ENCODE data around the gene MALRD1.

The MALRD1 gene

DNA sequence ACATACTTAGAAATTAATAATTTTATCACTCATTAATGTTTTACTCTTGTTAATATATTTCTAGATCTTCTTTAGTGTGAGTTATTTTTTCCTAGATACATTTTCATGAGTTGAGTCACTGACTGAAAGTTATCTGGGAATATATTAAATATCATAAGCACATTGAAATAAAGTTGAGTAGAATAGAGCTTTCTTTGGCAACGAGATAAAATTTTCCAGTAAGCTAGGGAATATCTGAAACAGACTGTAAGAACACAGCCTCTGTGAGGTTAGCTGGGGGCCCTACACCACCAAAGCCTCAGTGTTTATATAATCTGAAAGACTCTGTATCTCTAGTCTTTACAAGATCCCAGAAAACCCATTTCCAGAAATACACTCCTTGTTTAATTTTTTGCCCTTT, 419.8 kb downstream of the MALRD1 start:
- peak in 1 of 2 donors; percentile 2 for DNase-seq (ENCODE audit: low read depth in 2 of 2)
- H3K4me3 ChIP-seq (replicated peaks in 1 of 2; ENCODE audit: low read depth in 2 of 2, low read length in 2 of 2) = no peak overlapping the region
- TF ChIP-seq, protein P1, sequence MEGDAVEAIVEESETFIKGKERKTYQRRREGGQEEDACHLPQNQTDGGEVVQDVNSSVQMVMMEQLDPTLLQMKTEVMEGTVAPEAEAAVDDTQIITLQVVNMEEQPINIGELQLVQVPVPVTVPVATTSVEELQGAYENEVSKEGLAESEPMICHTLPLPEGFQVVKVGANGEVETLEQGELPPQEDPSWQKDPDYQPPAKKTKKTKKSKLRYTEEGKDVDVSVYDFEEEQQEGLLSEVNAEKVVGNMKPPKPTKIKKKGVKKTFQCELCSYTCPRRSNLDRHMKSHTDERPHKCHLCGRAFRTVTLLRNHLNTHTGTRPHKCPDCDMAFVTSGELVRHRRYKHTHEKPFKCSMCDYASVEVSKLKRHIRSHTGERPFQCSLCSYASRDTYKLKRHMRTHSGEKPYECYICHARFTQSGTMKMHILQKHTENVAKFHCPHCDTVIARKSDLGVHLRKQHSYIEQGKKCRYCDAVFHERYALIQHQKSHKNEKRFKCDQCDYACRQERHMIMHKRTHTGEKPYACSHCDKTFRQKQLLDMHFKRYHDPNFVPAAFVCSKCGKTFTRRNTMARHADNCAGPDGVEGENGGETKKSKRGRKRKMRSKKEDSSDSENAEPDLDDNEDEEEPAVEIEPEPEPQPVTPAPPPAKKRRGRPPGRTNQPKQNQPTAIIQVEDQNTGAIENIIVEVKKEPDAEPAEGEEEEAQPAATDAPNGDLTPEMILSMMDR (IDR thresholded peaks at IDR 0.05; ENCODE audit: low read depth, low read length) = no peak

DNA sequence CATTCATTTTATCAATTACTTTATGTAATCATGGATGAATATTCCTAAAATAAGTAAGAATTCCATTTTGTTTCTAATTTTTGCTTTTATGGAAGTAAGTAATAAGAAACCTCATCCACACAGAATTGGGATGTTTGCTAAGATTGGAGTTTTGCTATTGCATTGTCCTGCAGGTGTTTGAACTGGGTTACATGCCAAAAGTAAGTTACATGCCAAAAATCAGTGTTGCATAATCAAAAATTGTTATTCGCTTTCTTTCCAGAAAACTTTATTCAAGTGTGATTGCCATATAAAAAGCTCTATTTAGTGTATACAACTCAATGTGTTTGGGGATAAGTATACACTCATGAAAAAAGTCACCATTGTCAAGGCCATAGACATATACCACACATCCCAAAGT, 420.9 kb downstream of the MALRD1 start:
- no peak overlapping the region for H3K4me3 ChIP-seq (replicated peaks in 1 of 2; ENCODE audit: low read depth in 2 of 2, low read length in 2 of 2)
- TF ChIP-seq, protein P1 (IDR thresholded peaks at IDR 0.05; ENCODE audit: low read depth, low read length) = no peak
- peak in 1 of 2 donors; percentile 2 for DNase-seq (ENCODE audit: low read depth in 2 of 2)

DNA sequence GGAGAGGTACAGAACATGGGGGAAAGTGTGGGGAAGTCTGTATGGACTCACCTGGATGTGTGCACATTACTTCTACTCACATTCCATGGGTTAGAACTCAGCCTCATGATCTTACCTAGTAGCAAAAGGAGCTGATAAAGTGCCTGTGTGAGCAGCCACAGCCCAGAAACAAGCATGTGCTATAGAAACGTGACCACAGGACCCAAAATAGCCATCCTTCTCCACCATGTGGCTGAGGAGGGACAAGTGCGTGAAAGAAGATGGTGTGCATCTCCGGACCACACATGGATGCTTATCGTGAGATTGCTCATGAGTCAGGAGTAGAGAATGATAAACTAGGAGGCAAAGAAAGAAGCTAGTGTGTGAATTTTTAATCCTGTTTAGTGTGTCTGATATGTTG, 431.3 kb downstream of the MALRD1 start:
- DNase-seq (ENCODE audit: low read depth in 2 of 2) = no peak
- TF ChIP-seq, protein P1 (IDR thresholded peaks at IDR 0.05; ENCODE audit: low read depth, low read length) = no peak

DNA sequence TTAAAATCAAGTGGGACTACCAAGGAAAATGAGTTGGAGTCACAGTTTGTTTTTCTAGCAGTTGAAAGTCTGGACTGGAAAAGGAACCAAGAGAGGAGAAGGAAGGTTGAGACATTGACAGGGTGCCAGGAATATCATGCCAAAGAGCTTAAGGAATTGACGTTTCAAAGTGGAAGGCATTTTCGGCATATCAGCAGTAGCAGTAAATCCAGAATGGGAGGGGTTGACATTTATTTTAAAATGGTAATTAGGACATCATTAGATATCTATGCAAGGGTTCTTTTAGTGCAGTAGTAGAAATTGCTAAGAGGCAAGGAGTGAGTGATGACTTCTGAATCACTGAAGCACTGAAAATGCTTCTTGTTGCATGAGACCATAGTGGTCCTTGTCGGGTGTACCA, 431.8 kb downstream of the MALRD1 start:
- DNase-seq (ENCODE audit: low read depth in 2 of 2) = peak in 1 of 2 donors; percentile 22
- H3K4me3 ChIP-seq (replicated peaks in 1 of 2; ENCODE audit: low read depth in 2 of 2, low read length in 2 of 2) = no peak overlapping the region
- TF ChIP-seq, protein P1 (IDR thresholded peaks at IDR 0.05; ENCODE audit: low read depth, low read length) = no peak

More for the DNA sequence above, 431.3 kb downstream of the MALRD1 start:
- H3K4me3 ChIP-seq (replicated peaks in 1 of 2; ENCODE audit: low read depth in 2 of 2, low read length in 2 of 2) = no peak overlapping the region

DNA sequence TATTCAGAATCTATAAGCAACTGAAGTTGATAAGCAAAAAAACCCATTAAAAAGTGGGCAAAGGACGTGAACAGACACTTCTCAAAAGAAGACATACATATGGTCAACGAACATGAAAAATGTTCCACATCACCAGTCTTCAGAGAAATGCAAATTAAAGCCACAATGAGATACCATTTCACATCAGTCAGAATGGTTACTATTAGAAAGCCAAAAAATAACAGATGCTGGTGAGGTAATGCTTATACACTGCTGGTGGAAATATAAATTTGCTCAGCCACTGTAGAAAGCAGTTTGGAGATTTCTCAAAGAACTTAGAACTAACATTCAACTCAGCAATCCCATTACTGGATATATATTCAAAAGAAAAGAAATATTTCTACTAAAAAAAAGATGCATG, 434.8 kb downstream of the MALRD1 start:
- DNase-seq (ENCODE audit: low read depth in 2 of 2) = no peak
- TF ChIP-seq, protein P1 (IDR thresholded peaks at IDR 0.05; ENCODE audit: low read depth, low read length) = no peak
- no peak overlapping the region for H3K4me3 ChIP-seq (replicated peaks in 1 of 2; ENCODE audit: low read depth in 2 of 2, low read length in 2 of 2)

DNA sequence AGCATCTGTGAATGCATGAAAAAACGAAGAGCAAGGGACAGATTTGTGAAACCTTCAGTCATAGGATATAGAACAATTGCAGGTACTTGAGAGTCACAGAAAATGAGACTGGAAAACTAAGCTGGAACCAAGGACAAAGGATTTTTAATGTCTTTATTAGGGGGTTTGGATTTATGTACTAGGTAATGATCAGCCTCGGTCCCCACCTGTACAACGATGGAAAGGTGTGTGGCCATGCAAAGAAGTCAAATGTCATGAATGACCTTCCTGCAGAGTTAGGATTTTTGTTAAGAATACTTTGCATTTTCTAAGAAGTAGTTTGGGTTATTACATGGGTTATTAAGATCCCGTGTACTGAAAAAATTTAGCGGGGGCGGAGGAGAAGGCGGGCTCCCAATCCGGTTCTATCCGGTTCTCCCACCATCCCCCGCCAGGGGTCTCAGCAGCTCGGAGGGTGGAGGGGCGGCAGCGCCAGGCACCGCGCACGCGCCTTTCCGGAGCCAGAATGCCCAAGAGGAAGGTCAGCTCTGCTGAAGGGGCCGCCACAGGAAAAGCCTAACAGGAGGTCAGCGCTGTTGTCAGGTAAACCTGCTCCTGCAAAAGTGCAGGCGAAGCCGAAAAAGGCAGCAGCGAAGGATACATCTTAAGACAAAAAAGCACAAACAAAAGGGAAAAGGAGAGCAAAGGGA, 440.1 kb downstream of the MALRD1 start:
- TF ChIP-seq, protein P1 (IDR thresholded peaks at IDR 0.05; ENCODE audit: low read depth, low read length) = no peak
- H3K4me3 ChIP-seq (replicated peaks in 1 of 2; ENCODE audit: low read depth in 2 of 2, low read length in 2 of 2) = peak overlapping the region in 1 of 2 donors; percentile 12
- DNase-seq (ENCODE audit: low read depth in 2 of 2) = peak; percentile 29 to 34

DNA sequence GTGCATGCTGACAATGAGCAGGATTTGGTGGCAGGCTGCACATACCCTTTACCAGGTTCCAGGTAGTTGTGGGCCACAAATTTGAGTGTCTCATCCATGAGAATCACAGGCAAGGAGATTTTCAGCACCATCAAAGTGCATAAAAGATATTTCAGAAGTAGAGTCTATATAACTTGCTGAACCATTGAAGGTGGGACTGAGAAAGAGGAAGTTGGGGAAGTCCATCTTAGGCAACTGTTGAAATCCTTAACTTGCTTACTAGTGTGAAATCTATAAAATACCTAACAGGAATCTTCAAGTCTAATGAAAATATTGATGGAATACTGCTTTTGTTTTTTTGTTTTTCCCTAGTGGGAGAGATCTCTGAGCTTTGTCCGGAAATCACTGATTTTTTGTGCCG, 442.6 kb downstream of the MALRD1 start:
- DNase-seq (ENCODE audit: low read depth in 2 of 2) = no peak
- TF ChIP-seq, protein P1 (IDR thresholded peaks at IDR 0.05; ENCODE audit: low read depth, low read length) = no peak
- H3K4me3 ChIP-seq (replicated peaks in 1 of 2; ENCODE audit: low read depth in 2 of 2, low read length in 2 of 2) = no peak overlapping the region
